ENCODE data around the gene ABCC4.

GRCh38 chr13:95239283-95239682 lies 62.0 kb downstream of the ABCC4 start:
- TF ChIP-seq CTCF (conservative IDR thresholded peaks at IDR 0.05; ENCODE audit: low read depth, low read length) = no peak
- no peak for TF ChIP-seq EZH2 (IDR thresholded peaks at IDR 0.05; ENCODE audit: low read length, unreplicated experiment)
- TF ChIP-seq EZH2phosphoT487 (IDR thresholded peaks at IDR 0.05; ENCODE audit: borderline replicate concordance, low read length) = no peak

All from PC-3 (cell line).